C4-2B (cell line): ENCODE results near the gene PHLDB2.

Source experiments
- CTCF ChIP-seq: fragments of 450-650 bp; conservative IDR thresholded peaks from 2 replicates; pipeline ENCODE4 v1.5.1; 2017; ENCODE audit warnings: mild to moderate bottlenecking
- ZFX ChIP-seq: fragments of 450-650 bp; IDR thresholded peaks from 2 replicates; pipeline ENCODE4 v1.6.1; 2017

GRCh38 chr3:112011376-112011940, 152.4 kb downstream of the PHLDB2 start:
- TF ChIP-seq CTCF (no peak), ZFX (no peak)
